ENCODE data around the gene LAMA1. TPM values are rescaled to one million over a fixed set of nuclear protein-coding genes. Genes with fewer than 3 reads are reported as not detected.

Gene LAMA1
- total and polyA plus RNA-seq, 2 of the 8 experiments (the other 6 are each of a cell fraction or from before 2014, with no cell fraction given): 30.4 to 48.7 TPM

DNA sequence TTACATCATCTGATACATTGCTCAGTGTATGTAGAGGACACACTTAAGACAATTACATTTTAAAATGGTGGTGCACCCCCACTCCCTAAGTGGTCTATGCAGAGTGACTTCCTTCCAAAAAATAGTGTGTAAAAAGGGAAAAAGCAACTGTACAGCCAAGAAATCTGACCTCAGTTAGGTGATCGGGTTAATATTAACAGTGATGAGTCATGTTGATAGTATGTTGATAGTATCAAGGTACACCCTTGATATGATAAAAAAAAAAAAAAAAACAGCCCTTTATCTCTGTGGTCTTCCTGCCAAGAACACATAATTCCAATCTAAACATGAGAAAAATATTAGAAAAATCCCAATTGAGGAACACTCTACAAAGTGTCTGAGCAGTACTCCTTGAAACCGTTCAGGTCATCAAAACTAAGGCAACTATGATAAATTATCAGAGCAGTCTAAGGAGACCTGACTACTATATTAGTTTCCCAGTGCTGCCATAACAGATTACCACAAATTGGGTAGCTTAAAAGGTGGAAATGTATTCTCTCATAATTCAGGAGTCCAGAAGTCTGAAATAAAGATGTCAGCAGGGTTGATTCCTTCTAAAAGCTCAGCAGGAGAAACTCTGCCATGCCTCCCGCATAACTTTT, 216.2 kb downstream of the LAMA1 start:
- no peak overlapping the region for H3K4me3 ChIP-seq (ENCODE audit: extremely low read depth in 1 of 4, insufficient read depth in 2 of 4, low read depth in 3 of 4, low read length in 4 of 4)
- no peak overlapping the region for H4K8ac ChIP-seq (ENCODE audit: extremely low read depth, insufficient read depth, low read length)
- no peak overlapping the region for H3K4ac ChIP-seq (replicated peaks; ENCODE audit: insufficient read length, low read depth, low read length)
- CTCF ChIA-PET (ENCODE audit: partially characterized antibody): no interaction called here
- DNase-seq (ENCODE audit: low read depth in 1 of 2, low spot score in 2 of 2): no peak
- no peak overlapping the region for H2BK20ac ChIP-seq (ENCODE audit: low read length)
- H4K20me1 ChIP-seq (replicated peaks in 1 of 2; ENCODE audit: control insufficient read depth in 1 of 2, insufficient read depth in 2 of 2, low read length in 2 of 2): no peaks in the 10 kb centered on the region
- no peak overlapping the region for H3K56ac ChIP-seq (replicated peaks; ENCODE audit: insufficient read length, low read depth, low read length)
- no peak overlapping the region for H4K91ac ChIP-seq (replicated peaks; ENCODE audit: insufficient read length, low read length)
- H2BK120ac ChIP-seq (replicated peaks; ENCODE audit: low read depth, low read length): no peak overlapping the region
- no peak overlapping the region for H3K23ac ChIP-seq (ENCODE audit: insufficient read length)
- H3K79me2 ChIP-seq (ENCODE audit: control insufficient read depth in 1 of 2, insufficient read depth in 2 of 2, low read length in 2 of 2): no peaks in the 10 kb centered on the region
- no peaks in the 10 kb centered on the region for H3K23me2 ChIP-seq (ENCODE audit: low read depth, low read length)
- no peaks in the 10 kb centered on the region; a peak in 1 of 4 replicates for H3K9me3 ChIP-seq (ENCODE audit: insufficient read depth in 2 of 2, low read depth in 1 of 2, low read length in 1 of 2)
- H2AFZ ChIP-seq (ENCODE audit: low read length): no peak overlapping the region
- H4K5ac ChIP-seq (ENCODE audit: insufficient read length, low read depth, low read length): no peak overlapping the region
- no peak overlapping the region for H3K14ac ChIP-seq (ENCODE audit: insufficient read length)
- TF ChIP-seq MAFK (IDR thresholded peaks at IDR 0.05; ENCODE audit: low read depth, low read length) (no peak), SAP30 (IDR thresholded peaks at IDR 0.05; ENCODE audit: insufficient read depth, insufficient replicate concordance, low read length) (no peak), RBBP5 (IDR thresholded peaks at IDR 0.05; ENCODE audit: borderline replicate concordance, low read depth, low read length) (no peak), HDAC6 (IDR thresholded peaks at IDR 0.05; ENCODE audit: low read depth, low read length) (no peak), SUZ12 (IDR thresholded peaks at IDR 0.05; ENCODE audit: low read length) (no peak), CREB1 (IDR thresholded peaks at IDR 0.05) (no peak)
- TF ChIP-seq, protein P1, sequence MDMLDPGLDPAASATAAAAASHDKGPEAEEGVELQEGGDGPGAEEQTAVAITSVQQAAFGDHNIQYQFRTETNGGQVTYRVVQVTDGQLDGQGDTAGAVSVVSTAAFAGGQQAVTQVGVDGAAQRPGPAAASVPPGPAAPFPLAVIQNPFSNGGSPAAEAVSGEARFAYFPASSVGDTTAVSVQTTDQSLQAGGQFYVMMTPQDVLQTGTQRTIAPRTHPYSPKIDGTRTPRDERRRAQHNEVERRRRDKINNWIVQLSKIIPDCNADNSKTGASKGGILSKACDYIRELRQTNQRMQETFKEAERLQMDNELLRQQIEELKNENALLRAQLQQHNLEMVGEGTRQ (IDR thresholded peaks at IDR 0.05; ENCODE audit: low read length): no peak
- no peak overlapping the region for H3K18ac ChIP-seq (ENCODE audit: extremely low read depth, low read length)
- no peak overlapping the region for H3K9ac ChIP-seq (replicated peaks in 1 of 4; ENCODE audit: extremely low read depth in 1 of 4, low read depth in 3 of 4, low read length in 3 of 4)
- H2BK5ac ChIP-seq (ENCODE audit: low read depth, low read length): no peak overlapping the region
- WGBS, 2 experiments (ENCODE audit: extremely low coverage in 1 of 2, insufficient coverage in 1 of 2, insufficient read length in 1 of 2, insufficient replicate concordance in 2 of 2, low coverage in 1 of 2, low lambda C conversion rate in 2 of 2, missing lambda C conversion rate in 1 of 2): 92% methylated on average over 3 of the region's 3 CpGs; no CpG with 5 or more reads in 1 of the 2 experiments
- POLR2A ChIA-PET (ENCODE audit: partially characterized antibody): no interaction called here
- H3K27ac ChIP-seq (ENCODE audit: low read depth, low read length): no peak overlapping the region
- no peaks in the 10 kb centered on the region for H3K36me3 ChIP-seq (ENCODE audit: control insufficient read depth in 2 of 4, insufficient read depth in 4 of 4, low read length in 3 of 4)
- no peak overlapping the region for H2BK12ac ChIP-seq (ENCODE audit: low read depth, low read length)
- no peak overlapping the region for H3K4me2 ChIP-seq (ENCODE audit: insufficient read depth in 1 of 2, low read depth in 2 of 2, low read length in 2 of 2)
- H3K27me3 ChIP-seq (replicated peaks in 1 of 4; ENCODE audit: control insufficient read depth in 3 of 4, extremely low read depth in 1 of 4, insufficient read depth in 3 of 4, low read length in 3 of 4): peaks cover 0 to 1% (median 0%) of the 10 kb centered on the region in 4 experiments; a peak in 1 of 7 replicates
- H3K4me1 ChIP-seq (replicated peaks in 1 of 4; ENCODE audit: control insufficient read depth in 3 of 4, insufficient read depth in 4 of 4, low read length in 3 of 4): no peaks in the 10 kb centered on the region; a peak in 2 of 7 replicates
- no peak overlapping the region for H2BK15ac ChIP-seq (ENCODE audit: low read length)
- H2AK5ac ChIP-seq (ENCODE audit: low read depth, low read length): no peak overlapping the region
- FAIRE-seq: no peak
- no peaks in the 10 kb centered on the region for H3K79me1 ChIP-seq (ENCODE audit: low read depth, low read length)

Measured in H1 (cell line).